LoVo (cell line): ENCODE measurements around the gene DHRS1.

Source experiments
- DNase-seq: peaks from one replicate; pipeline ENCODE4 v3.0.0-alpha.2; 2016; ENCODE audit warnings: low spot score

The DHRS1 gene

GRCh38 chr14:24299255-24300191 is at the start of gene DHRS1, which contains the start of gene NOP9:
Gene DHRS1 (minus strand): TSS chr14:24299780. CDS start chr14:24299106, 674 bp downstream.
Gene NOP9 (plus strand): TSS chr14:24299850. CDS start chr14:24299955, 105 bp downstream.
- DNase-seq: peak; percentile 94

- DNase-seq: no peak
Observed at GRCh38 chr14:24348186-24348585, 48.6 kb upstream of the DHRS1 start.

- DNase-seq: no peak
Observed at GRCh38 chr14:24347134-24347533, 47.6 kb upstream of the DHRS1 start.

GRCh38 chr14:24343795-24344660 is 44.4 kb upstream of the DHRS1 start:
- DNase-seq: no peak

- DNase-seq: no peak
Observed at GRCh38 chr14:24342889-24343288, 43.3 kb upstream of the DHRS1 start.

GRCh38 chr14:24340606-24341005 is 41.0 kb upstream of the DHRS1 start:
- DNase-seq: no peak

- DNase-seq: peak; percentile 37
Observed at GRCh38 chr14:24339284-24340151, 39.9 kb upstream of the DHRS1 start, which contains the start of gene RIPK3. Gene RIPK3 (minus strand): TSS chr14:24339991. CDS start chr14:24339826, 165 bp downstream.

- no peak for DNase-seq
Observed at GRCh38 chr14:24338843-24339242, 39.3 kb upstream of the DHRS1 start.

- no peak for DNase-seq
Observed at GRCh38 chr14:24337824-24338175, 38.2 kb upstream of the DHRS1 start.

- no peak for DNase-seq
Observed at GRCh38 chr14:24337144-24337823, 37.7 kb upstream of the DHRS1 start.

GRCh38 chr14:24335461-24336171 is 36.0 kb upstream of the DHRS1 start:
- no peak for DNase-seq

- no peak for DNase-seq
Observed at GRCh38 chr14:24334431-24335291, 35.1 kb upstream of the DHRS1 start, which contains the start of gene ADCY4. Gene ADCY4 (minus strand): TSS chr14:24335071. CDS start chr14:24334652, 419 bp downstream.

- DNase-seq: peak; percentile 45
Observed at GRCh38 chr14:24332268-24332993, 32.9 kb upstream of the DHRS1 start.

GRCh38 chr14:24331731-24332267 is 32.2 kb upstream of the DHRS1 start:
- DNase-seq: no peak

GRCh38 chr14:24330973-24331674 is 31.5 kb upstream of the DHRS1 start:
- DNase-seq: no peak

- DNase-seq: no peak
Observed at GRCh38 chr14:24329736-24330135, 30.2 kb upstream of the DHRS1 start.

GRCh38 chr14:24329073-24329663 is 29.6 kb upstream of the DHRS1 start:
- no peak for DNase-seq
